ENCODE data around the gene ELK3. TPM values are rescaled to one million over a fixed set of nuclear protein-coding genes. Genes with fewer than 3 reads are reported as not detected.

ELK3 gene
- total and polyA plus RNA-seq, 9 of the 15 experiments (the other 6 are each of a cell fraction or from before 2014, with no cell fraction given) = 1.5 to 5.5 (median 2.9) TPM

DNA sequence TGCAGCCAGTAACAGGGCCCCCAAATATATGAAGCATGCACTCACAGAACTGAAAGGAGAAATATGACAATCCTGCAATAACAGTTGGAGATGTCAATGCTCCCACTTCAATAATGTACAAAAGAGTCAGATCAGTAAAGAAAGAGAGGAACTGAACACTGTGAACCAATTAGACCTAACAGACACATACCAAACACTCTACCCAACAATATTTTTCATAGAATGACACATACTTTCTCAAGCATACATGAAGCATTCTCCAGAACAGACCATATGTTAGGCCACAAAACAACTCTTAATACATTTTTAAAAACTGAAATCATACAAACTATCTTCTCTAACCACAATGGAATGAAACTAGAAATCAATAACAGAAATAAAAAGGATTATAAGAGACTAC, 80.2 kb downstream of the ELK3 start:
- H3K79me2 ChIP-seq (ENCODE audit: control insufficient read depth, insufficient read depth, low read length) = no peaks in the 10 kb centered on the region
- CTCF ChIA-PET (ENCODE audit: low intra/inter-chr PET ratio) = no interaction called here
- in situ Hi-C loops (cut with MboI) (no loop called here), intact Hi-C loops (cut with micrococcal nuclease) (no loop called here)
- H3K27ac ChIP-seq (ENCODE audit: extremely low read depth, low read depth, low read length) = no peak overlapping the region
- DNase-seq (ENCODE audit: extremely low read depth in 1 of 4, low spot score in 3 of 4) (no peak), ATAC-seq (no peak), FAIRE-seq (no peak)
- H2AFZ ChIP-seq (ENCODE audit: low read depth, low read length) = no peak overlapping the region
- H3K9me1 ChIP-seq (ENCODE audit: control insufficient read depth, insufficient read depth, low read length) = no peaks in the 10 kb centered on the region
- no peaks in the 10 kb centered on the region for H3K4me1 ChIP-seq (replicated peaks in 1 of 2; ENCODE audit: control insufficient read depth in 2 of 2, insufficient read depth in 2 of 2, low read length in 2 of 2)
- H3K9ac ChIP-seq (ENCODE audit: insufficient read depth in 1 of 2, low read depth in 2 of 2, low read length in 2 of 2) = no peak overlapping the region
- TF ChIP-seq GATA2 (CRISPR knock-in tag; IDR thresholded peaks at IDR 0.05) = no peak
- no peak for TF ChIP-seq ATF7 (IDR thresholded peaks at IDR 0.05)
- no peak for TF ChIP-seq PHF8 (IDR thresholded peaks at IDR 0.05; ENCODE audit: borderline replicate concordance, low read length)
- no peak for TF ChIP-seq MBD1 (CRISPR knock-in tag; IDR thresholded peaks at IDR 0.05)
- TF ChIP-seq ZNF551 (CRISPR knock-in tag; IDR thresholded peaks at IDR 0.05) = no peak
- TF ChIP-seq NBN (IDR thresholded peaks at IDR 0.05; ENCODE audit: low read depth) = no peak
- POLR2A ChIA-PET = no interaction called here
- H3K9me3 ChIP-seq (replicated peaks; ENCODE audit: control insufficient read depth, insufficient read depth, low read depth, low read length) = no peaks in the 10 kb centered on the region
- no peaks in the 10 kb centered on the region for H3K27me3 ChIP-seq (ENCODE audit: control insufficient read depth in 2 of 2, insufficient read depth in 2 of 2, low read length in 2 of 2)
- no peaks in the 10 kb centered on the region for H4K20me1 ChIP-seq (replicated peaks; ENCODE audit: control insufficient read depth, insufficient read depth, low read length)
- BruUV-seq (replicated peaks) = no TSS peak
- H3K4me3 ChIP-seq = no peak overlapping the region
- no peak overlapping the region for H3K4me2 ChIP-seq (ENCODE audit: insufficient read depth, low read length)
- H3K36me3 ChIP-seq (ENCODE audit: control insufficient read depth, insufficient read depth, low read length) = peaks cover 32% of the 10 kb centered on the region; the same call in 2 of the 3 replicates

DNA sequence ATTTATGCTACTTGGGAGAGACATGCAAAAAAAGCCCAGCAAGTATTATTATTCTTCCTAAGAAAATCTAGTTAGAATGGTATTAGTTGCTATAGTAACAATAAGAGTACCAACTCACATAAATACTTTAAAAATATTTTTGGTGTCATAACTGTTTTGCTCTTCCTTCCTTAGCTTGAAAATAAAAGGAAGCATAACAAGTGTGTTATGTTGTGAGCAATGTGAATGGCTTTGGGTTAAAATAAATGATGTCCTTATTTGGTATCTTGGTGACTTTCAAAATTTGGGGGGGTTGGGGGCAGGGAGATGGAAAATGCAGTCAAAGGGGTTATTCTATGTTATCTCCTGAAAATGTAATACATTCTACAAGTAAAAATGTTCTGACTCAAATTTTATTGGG, 91.0 kb downstream of the ELK3 start:
- no peak for ATAC-seq
- in situ Hi-C loops (cut with MboI) (no loop called here), intact Hi-C loops (cut with micrococcal nuclease) (no loop called here)
- H3K36me3 ChIP-seq (ENCODE audit: control insufficient read depth, insufficient read depth, low read length) = peaks cover 82% of the 10 kb centered on the region
- DNase-seq (ENCODE audit: extremely low read depth in 1 of 4, low spot score in 3 of 4) = no peak
- POLR2A ChIA-PET = no interaction called here
- H3K9me1 ChIP-seq (ENCODE audit: control insufficient read depth, insufficient read depth, low read length) = no peaks in the 10 kb centered on the region
- H3K9me3 ChIP-seq (replicated peaks; ENCODE audit: control insufficient read depth, insufficient read depth, low read depth, low read length) = no peaks in the 10 kb centered on the region
- peak; percentile 50 for TF ChIP-seq RFX1 (IDR thresholded peaks at IDR 0.05)
- TF ChIP-seq HNRNPL (IDR thresholded peaks at IDR 0.05; ENCODE audit: low read depth, low read length) = no peak
- no TSS peak for BruUV-seq (replicated peaks)
- no peak overlapping the region for H2AFZ ChIP-seq (ENCODE audit: low read depth, low read length)
- no peaks in the 10 kb centered on the region for H3K4me1 ChIP-seq (replicated peaks in 1 of 2; ENCODE audit: control insufficient read depth in 2 of 2, insufficient read depth in 2 of 2, low read length in 2 of 2)
- CTCF ChIA-PET (ENCODE audit: low intra/inter-chr PET ratio) = no interaction called here
- H3K27ac ChIP-seq (ENCODE audit: extremely low read depth, low read depth, low read length) = no peak overlapping the region
- H4K20me1 ChIP-seq (replicated peaks; ENCODE audit: control insufficient read depth, insufficient read depth, low read length) = no peaks in the 10 kb centered on the region
- no peak overlapping the region for H3K4me3 ChIP-seq
- H3K79me2 ChIP-seq (ENCODE audit: control insufficient read depth, insufficient read depth, low read length) = no peaks in the 10 kb centered on the region
- H3K4me2 ChIP-seq (ENCODE audit: insufficient read depth, low read length) = no peak overlapping the region
- no peak overlapping the region for H3K9ac ChIP-seq (ENCODE audit: insufficient read depth in 1 of 2, low read depth in 2 of 2, low read length in 2 of 2)
- H3K27me3 ChIP-seq (ENCODE audit: control insufficient read depth in 2 of 2, insufficient read depth in 2 of 2, low read length in 2 of 2) = no peaks in the 10 kb centered on the region
- FAIRE-seq = no peak
